Ovary (tissue), 3 donors: ENCODE measurements around the gene SH3PXD2A.

ENCODE experiments used
- EP300 ChIP-seq: sonication (generic); formaldehyde crosslinking; IDR thresholded peaks from one replicate; pipeline ENCODE4 v1.6.1; 2017; ENCODE audit warnings: antibody characterized with exemption
- POLR2A ChIP-seq: fragments of 450-650 bp; IDR thresholded peaks from one replicate; pipeline ENCODE4 v1.6.1; 2017; ENCODE audit warnings: antibody characterized with exemption, mild to moderate bottlenecking, moderate library complexity
- TF ChIP-seq, protein P1 (sequence below), 3 donors: fragments of 450-650 bp in 2 of 3; fragments of 200-600 bp in 1 of 3; IDR thresholded peaks; one replicate each; pipeline versions ENCODE4 v1.5.1 to v1.8.0; 2016 to 2022; ENCODE audit warnings: antibody characterized with exemption in 3 of 3, mild to moderate bottlenecking in 1 of 3
- donor health status: DM: no; HTN: no; CAD: no.

DNA sequence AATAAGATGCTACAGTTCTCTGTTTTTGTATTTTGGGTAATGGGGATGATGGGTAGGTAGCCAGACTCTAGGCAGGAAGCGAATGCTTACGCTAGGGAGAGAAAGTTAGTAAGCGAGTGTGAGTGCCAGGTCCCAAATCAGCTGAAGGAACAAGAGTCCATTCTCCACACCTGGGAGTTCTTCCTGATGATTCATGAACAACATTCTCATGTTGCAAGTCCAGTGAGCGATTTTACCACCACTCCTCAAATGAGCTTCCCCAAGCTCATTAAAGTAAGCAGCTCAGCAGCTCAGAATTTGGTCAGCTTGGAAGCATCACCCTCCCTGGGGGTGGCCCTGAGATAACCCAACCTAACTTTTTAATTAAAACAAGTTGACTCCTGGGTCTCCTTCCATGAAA, 27.3 kb downstream of the SH3PXD2A start:
- TF ChIP-seq, protein P1, sequence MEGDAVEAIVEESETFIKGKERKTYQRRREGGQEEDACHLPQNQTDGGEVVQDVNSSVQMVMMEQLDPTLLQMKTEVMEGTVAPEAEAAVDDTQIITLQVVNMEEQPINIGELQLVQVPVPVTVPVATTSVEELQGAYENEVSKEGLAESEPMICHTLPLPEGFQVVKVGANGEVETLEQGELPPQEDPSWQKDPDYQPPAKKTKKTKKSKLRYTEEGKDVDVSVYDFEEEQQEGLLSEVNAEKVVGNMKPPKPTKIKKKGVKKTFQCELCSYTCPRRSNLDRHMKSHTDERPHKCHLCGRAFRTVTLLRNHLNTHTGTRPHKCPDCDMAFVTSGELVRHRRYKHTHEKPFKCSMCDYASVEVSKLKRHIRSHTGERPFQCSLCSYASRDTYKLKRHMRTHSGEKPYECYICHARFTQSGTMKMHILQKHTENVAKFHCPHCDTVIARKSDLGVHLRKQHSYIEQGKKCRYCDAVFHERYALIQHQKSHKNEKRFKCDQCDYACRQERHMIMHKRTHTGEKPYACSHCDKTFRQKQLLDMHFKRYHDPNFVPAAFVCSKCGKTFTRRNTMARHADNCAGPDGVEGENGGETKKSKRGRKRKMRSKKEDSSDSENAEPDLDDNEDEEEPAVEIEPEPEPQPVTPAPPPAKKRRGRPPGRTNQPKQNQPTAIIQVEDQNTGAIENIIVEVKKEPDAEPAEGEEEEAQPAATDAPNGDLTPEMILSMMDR (IDR thresholded peaks at IDR 0.05): no peak
- TF ChIP-seq EP300: no peak
- TF ChIP-seq POLR2A: no peak
